Pulmonary artery endothelial cell (primary cell): Measurements from ENCODE around the gene KYNU. TPM values are rescaled to one million over a fixed set of nuclear protein-coding genes. Genes with fewer than 3 reads are reported as not detected.

ENCODE experiments used
- DNase-seq: peaks from one replicate; pipeline ENCODE4 v3.0.0-alpha.2; 2011; ENCODE audit warnings: low read depth, low spot score
- total RNA-seq: library from RNA; depleted of rRNA; stranded (reverse); fragments of >200 nt; gene quantifications from 2 replicates; pipeline ENCODE4 v1.2.3, GENCODE V29; 2014

The KYNU gene
- total RNA-seq, 1 donor from 2014 or later: 0.07 TPM

DNA sequence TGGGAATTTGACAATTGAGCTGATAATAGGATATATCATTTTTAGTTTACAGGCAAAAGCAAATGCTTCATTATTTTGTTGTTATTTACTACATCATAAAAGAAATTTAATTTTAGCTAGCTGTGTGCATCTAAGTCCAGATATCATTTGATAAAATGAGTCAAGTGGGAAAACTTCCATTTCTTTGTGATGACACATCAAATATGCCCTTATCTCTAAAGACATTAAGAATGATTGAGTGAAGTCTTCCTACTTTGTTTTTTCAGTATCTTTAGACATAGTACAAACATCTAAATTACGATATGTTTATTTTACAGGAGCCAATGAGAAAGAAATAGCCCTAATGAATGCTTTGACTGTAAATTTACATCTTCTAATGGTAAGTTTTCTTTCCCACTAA, 77.0 kb downstream of the KYNU start:
- no peak for DNase-seq

DNA sequence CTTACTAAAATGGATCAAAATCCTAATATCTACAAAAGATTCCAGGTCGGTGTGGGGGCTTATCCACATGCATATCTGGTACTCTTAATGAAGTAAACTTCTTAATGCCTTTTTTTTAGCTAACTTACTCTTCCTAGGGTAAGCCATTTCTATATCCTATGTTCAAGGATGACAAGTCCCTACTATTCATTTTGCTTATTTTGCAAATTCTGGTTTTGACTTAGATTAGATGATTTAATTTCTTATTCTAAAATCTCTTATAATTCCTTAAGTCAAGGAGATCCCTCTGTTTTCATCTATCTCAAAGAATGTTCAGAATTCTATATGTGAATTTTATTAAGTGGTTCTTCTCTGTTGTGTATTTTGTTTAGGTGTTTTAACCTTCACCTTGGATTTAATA, 79.7 kb downstream of the KYNU start:
- no peak for DNase-seq

DNA sequence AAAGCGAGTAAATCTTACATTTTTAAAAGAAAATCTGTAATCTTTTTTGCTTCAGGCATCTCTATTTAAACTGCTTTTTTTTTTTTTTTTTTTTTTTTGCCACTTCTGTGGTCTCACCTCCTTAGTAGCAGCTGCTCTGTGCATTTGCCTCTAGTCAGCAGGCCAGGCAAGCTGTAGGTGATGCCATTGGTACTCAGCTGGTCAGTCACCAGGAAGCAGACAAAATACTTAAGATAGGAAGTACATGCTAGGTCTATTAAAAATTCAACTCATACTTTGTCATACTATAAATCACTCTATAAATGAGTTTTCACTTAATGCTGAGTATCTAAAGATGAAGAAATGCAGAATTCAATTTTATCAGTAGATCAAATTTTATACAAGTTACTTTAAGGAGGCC, 83.7 kb downstream of the KYNU start:
- no peak for DNase-seq

DNA sequence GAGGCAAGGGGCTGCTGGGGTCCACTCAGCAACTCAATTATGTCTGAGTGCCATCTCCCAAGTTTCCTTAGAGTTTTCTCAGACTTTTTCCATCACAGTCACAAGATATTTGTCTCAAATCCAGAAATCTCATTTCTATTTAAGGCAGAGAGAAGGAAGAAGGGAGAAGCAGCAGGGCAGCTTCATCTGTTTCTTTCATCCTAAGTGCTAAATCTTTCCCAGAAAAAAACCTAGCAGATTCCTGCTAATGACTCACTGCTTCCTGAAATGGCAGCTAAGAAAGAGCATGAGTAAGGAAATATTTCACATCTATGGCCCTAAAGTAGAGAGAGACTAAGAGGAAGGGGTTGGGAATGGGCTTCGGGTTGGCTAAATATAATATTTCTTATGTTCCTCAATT, 88.0 kb downstream of the KYNU start:
- DNase-seq: no peak

DNA sequence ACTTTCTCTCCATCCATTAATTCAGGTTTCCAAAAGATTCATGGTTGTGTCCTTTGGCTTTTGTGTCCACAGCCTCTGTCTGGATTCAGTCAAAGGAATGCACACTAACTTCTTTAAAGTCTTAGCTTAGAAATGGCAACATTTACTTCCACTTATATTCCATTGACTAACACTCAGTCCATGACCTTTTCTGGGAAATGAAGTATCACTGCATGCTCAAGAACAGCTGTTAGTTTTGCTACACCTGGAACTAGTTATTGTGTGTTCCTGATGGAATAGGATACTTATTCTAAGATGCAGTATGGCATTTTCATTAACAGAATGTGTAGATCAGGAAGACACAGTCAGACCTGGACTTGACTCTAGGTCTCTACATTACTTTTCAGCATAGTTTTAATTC, 88.8 kb downstream of the KYNU start:
- DNase-seq: no peak

DNA sequence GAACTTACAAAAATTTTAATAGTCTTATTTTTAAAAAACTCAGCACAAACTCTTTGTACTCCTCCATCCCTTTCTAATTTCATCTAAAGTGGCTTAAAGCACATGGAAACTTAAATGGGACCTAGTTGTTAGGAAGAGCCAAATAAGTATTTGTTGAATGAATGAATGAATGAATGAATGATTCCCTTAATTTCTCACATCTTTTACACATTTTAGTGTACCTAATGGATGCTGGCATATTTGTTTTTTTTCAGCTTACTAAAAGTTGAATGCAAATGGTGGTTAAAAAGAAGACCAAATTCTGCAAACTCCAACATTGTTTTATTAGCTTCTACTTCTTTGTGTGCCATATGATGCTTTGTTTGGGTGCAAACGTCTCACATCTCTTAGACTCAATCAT, 89.6 kb downstream of the KYNU start:
- DNase-seq: no peak

DNA sequence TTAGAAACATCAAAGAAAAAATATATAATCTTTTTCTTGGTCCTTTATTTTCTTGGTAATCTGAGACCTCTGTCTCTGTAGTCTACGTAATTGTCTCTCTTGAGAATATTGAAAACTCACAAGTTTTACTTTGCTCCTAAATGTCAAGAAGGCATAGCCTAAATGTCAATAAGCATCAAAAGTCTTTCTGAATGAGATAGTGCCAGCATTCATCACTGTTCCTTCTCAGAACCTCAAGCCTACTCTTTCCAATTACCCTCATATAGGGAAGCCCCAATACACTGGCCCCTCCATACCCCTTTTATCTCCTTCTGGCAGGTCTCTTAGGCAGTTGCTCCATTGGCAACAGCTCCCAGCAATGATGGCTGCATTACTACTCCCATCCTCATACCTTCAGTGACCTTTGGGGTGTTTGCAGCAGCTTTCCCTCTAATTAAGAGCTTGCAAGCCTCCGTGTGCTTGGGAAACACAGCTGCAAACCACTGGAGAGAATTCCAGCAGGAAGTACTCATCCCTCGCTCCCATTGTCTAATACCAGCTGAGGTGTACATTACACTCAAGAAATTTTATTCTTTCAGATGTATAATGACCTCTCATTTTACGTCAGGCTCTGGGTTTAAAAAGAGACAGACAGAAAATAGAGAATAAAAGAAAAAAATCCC, 95.8 kb downstream of the KYNU start:
- no peak for DNase-seq

DNA sequence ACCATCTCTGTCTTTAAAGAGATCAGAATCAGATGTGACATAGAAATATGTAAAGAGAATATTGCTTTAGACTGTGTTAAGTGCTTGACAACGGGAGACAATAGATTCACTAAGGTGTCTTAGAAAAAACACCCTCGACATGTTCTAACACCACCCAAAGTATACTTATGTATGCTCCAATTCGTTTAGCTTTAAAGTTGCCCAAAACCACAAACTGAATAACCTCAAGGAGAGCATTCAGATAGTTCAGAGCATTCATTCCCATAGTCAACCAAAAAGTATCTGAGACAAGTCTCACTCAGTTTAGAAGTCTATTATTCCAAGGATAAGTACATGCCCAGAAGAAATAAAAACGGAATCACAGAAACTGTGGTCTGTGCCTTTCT, 96.4 kb downstream of the KYNU start:
- DNase-seq: no peak

DNA sequence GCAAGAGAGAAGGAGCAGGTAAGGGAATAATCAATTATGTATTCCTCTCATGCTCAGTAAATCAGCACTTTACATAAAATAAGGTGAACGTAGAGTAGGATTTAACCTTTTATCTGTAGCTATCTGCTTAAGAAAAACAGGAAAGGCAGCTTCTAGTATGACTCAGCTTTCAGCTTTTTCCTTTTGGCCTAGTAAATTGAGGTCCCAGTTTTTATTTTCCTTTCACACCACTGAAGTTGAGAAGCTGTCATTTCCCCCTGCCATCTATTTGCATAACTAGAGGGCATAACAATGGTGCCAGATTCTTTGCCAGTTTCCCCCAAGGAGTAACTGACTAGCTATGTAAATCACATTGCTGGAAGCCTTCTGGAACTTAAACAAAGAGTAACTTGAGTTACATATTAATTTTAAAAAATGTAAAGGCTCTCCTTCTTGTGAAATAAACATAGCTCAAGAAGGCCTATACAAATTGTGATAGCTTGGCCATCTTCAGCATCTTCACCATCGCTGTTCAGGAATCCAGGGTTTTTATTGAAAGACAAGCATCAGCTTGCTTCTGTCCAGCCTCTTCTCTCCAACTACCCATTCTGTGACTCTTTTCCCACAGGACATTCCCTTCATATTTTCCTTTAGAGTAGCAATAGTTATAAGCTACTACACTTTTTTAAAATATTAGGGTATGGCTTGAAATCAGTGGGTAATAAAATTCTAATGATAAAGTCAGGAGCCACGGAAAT, 97.0 kb downstream of the KYNU start:
- peak; percentile 83 for DNase-seq

DNA sequence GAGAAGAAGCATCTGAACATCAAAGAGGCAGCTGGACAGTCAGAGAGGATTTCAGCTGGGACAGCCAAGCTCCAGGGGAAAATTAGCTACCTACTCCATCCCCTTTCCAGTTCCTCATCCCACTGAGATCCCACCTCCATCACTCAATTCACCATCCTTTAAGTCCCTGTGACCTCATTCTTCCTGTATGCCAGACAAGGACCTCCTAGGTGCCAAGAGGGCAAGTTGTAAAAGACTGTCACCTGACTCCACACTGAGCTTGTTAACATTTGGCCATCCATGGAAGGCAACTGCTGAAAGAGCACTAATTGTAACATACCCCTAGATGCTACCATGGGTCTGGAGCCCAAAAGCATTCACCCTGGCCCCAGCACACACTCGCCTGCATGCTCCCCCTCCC, 97.8 kb downstream of the KYNU start:
- no peak for DNase-seq

DNA sequence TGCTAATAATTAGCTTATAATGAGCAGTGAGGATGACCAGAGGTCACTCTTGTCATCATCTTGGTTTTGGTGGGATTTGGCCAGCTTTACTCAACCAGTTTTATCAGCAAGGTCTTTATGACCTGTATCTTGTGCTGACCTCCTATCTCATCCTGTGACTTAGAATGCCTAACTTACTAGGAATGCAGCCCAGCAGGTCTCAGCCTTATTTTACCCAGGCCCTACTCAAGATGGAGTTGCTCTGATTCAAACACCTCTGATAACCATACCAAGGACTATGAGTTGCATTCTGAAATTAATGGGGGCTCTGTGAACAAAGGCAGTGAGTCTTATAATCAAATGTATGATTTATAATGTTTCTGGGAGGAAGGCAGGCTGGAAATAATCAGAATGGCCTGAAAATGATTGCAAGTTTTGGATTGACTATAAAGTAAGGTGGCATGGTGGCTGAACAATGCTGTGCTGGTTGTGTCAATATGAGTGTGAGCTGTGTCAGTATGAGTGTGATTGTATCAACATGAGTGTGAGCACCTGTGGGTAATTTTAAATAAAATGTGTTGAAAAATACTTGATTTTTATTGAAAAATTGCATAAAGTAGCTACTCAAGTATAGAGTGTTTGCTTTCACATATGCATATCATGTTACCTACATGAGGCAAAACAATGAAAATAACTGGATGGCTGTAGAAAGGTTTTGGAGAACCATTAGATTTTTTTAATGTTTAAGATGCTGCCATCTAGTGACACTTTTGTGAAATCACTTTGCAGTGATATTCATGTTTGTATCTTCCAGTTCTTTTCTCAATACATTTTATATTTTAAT, 103.0 kb downstream of the KYNU start:
- peak; percentile 7 for DNase-seq

DNA sequence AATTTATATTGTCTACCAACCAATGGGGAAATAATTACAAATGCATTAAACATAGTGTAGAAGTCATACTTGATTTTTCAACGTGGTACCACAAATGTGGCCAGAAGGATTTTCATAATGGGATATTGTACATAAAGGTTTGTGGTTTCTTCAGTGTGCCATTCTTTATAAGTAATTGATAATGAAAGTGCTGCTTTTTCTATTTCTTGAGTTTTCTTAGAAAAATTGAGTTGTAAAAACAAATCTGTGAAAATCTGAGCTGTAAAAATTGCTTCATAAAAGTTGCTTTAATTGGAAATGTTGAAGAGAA, 103.6 kb downstream of the KYNU start:
- no peak for DNase-seq

DNA sequence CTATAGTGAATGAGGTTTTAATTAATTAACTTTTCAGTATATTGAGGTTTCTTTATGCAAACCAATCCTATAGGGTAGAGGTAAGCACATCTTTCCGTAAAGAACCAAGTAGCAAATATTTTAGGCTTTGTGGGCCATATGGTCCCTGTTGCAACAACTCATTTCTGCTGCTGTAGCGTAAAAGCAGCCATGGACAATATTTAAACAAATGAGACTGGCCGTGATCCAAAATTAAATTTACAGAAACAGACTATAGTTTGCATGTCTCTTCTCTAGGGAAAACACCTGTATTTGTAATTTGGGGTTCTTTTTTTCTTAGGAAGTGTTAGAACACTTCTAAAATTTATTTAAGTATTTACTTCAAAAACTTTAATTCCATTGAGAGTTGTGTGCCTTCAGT, 104.3 kb downstream of the KYNU start:
- no peak for DNase-seq

DNA sequence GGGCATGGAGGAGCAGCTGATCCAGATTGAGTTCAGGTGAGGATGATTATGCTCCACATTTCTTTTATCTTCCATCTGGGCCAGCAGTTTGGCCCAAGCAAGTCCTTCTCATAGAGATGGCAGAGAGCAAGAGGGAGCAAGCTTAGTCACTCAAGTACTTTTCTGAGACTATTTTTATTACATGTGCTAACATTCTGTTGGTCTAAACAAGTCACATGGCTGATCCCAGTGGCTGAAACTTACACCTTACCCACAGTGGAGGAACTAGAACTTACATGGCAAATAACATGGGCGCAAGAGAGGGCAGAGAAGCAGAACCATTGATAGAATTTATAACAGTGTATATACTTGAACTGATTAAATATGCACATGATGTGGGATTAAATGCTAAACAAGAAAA, 105.7 kb downstream of the KYNU start:
- no peak for DNase-seq

DNA sequence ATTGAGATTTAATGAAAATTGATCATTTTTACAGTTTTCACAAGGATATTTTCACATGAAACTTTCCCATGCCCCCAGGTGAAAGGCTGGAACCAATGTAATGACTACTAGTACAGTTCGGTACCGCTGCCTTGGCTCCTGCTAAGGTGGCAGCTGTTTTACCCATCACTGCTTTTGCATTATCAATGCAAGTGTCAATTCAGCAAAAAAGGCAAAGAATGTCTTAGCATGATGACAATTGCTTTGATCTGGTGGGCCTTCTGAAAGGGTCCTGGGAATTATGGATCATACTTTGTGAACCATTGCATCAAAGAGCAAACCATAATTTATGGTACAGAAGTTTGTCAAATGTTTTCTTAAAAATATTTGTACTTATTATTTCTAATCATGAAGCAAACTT, 107.2 kb downstream of the KYNU start:
- DNase-seq: no peak

DNA sequence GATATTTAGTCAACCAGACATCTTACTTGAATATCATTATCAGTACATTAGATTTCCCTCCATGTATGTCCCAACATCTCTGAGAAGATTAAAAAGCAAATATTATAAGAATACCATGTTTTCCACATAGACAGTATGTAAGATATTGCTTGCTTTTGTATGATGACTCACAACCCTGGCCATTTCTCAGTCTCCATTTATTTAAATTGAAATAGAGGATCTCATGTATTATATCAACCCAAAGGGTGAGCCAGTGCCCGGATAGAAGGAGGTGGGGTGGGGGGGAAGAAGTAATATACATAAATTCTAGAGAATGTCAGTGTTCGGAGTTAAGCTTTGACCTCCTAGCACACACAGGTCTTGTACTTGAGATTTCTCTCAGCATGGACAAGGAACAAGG, 109.6 kb downstream of the KYNU start:
- no peak for DNase-seq

DNA sequence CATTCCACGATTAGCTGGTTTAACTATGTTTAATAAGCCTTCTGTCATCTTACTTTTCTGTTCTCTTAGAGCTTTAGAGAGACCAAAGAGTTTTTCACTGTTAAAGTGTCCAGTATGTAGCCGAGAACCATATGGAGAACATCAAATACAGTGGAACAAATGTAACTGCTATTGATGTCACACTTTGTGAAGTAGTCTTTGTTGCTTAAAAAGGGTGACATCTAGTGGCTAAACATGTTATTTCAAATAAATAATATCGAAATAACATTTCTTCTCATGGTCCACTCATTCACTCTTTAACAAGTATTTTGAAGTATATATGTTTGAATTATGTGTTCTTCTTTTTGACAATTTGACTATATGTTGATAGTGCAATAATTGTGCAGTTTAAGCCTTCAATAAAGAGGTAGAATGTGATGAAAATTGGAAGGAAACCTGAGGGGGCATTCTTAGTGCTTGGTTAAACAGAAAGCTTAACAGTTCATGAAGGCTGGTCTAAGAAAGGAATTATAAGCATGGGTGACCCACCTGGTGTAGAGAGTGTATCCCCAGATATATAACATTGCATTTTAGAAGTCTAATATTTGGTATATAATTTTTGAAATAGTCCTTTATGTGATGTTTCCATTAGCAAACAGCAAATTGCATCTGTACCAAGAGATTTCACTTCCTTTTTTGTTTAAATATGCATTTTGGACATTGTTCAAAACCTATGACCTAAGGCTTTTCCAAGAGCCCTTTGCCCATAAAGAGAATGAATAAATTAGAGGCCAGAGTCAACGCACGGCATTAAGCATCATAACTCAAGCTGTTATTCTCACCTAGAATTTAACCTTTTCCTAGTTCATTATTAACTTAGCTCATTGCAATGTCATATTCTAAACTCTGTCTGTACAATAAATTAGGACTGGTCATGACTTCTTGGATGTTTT, 112.1 kb downstream of the KYNU start:
- DNase-seq: no peak

DNA sequence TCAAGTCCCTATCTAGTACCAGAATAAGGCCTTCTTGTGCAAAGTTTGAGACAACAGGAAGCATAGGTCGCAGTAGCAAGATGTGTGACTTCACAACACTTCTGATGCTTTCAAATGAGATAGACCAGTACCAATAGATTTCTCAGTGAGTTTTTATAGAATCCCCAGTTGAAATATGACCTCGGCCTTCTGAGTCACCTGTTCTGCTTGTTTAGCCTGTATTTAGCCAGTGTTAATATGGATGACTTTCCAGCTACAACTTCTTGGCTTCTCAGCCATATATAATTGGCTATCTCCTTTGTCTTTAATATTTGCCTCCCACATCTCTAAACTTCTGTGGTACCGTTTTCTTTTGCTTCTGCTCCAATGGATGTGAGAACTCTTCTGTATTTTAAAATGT, 113.8 kb downstream of the KYNU start:
- DNase-seq: no peak

DNA sequence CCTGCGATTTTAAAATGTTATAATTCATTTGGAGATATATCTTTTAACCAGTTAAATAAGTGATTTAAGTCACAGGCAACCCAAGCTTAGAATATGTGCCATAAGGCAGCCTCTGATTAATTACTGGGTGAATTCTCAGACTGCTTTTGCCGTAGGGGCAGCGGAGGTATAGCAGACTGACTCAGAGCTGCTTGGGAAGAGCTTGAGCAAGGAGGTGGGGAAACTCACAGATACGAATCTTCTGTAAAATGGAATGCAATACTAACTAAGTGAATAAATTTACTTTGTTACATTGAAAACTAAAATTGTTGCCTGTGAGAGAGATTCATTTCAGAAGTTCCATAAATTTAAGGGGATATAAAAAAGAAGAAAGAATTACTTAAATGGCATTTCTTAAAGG, 115.4 kb downstream of the KYNU start:
- no peak for DNase-seq

DNA sequence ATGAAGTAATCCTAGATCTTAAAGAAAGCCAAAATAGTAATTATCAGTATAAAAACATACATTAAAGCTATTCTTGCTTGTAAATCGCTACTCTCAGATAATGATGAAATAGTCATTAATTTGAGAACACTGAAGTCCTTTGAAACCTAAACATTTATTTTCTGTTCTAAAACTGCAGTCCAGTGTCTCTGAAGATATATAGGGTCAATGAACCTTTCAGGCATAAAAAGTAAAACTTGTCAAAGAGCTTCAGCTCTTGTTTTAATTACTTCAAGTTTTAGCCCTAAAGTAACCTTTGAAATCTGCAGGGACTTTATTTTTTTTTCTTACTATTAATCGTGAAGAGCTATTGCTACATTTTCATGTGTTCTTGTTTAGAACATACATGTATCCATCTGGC, 116.3 kb downstream of the KYNU start:
- no peak for DNase-seq

DNA sequence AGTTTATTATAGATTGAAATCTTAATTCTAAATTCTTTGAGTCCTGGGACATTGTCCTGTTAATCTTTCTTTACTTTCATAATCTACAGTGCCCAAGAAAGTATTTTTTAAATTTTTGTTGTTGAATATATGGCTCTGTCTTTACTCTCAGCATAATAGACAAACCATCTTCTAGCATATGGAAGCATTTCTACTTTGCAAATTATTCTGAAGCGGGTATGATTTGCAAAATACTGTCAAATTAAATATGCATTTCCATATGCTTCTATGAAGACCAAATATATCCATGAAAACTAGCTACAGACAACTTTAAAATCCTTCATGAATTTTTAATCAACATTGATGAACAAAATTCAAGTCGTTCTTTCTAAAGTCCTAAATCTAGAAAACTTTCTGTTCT, 117.2 kb downstream of the KYNU start:
- DNase-seq: no peak

DNA sequence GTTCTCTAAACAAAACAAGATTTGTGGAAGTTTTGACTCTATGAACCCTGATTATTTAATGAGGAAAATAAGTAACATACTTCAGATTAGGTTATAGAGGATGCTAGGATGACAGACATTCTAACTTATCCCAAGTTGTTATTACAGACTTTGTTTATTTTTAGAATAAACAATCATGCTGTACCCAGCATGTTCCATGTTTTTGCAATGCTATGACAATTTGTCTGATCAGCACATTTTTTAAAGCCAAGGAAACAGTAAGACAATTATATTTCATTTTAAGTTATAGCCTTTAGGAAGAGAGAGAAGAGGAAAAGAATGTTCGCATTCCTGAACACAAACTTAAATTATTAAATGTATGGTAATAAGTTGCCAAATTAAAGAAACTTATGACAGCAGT, 119.8 kb downstream of the KYNU start:
- DNase-seq: no peak
